PFSK-1 (cell line): ENCODE results near the gene ZNF613.

Experiments used
- POLR2AphosphoS5 ChIP-seq: IDR thresholded peaks from 2 replicates; pipeline ENCODE4 v1.6.1; 2012; ENCODE audit warnings: low read depth, mild to moderate bottlenecking, control low read depth, low read length, moderate library complexity
- SIN3A ChIP-seq: IDR thresholded peaks from 2 replicates; pipeline ENCODE4 v1.6.1; 2012; ENCODE audit warnings: mild to moderate bottlenecking, low read length, moderate library complexity, borderline replicate concordance; ENCODE audit not compliant: insufficient read depth
- TAF1 ChIP-seq: IDR thresholded peaks from 2 replicates; pipeline ENCODE4 v1.6.1; 2012; ENCODE audit warnings: low read length, control low read depth, borderline replicate concordance; ENCODE audit not compliant: insufficient read depth
- TF ChIP-seq, protein P1 (sequence below), 2 experiments: IDR thresholded peaks; 2 replicates each; pipeline versions ENCODE4 v1.6.1 to v1.8.0; 2011 to 2012; ENCODE audit warnings: low read depth in 2 of 2, low read length in 2 of 2, control low read depth in 1 of 2, inconsistent platforms in 1 of 2, mild to moderate bottlenecking in 1 of 2, moderate library complexity in 1 of 2; ENCODE audit not compliant: insufficient read depth in 1 of 2

DNA sequence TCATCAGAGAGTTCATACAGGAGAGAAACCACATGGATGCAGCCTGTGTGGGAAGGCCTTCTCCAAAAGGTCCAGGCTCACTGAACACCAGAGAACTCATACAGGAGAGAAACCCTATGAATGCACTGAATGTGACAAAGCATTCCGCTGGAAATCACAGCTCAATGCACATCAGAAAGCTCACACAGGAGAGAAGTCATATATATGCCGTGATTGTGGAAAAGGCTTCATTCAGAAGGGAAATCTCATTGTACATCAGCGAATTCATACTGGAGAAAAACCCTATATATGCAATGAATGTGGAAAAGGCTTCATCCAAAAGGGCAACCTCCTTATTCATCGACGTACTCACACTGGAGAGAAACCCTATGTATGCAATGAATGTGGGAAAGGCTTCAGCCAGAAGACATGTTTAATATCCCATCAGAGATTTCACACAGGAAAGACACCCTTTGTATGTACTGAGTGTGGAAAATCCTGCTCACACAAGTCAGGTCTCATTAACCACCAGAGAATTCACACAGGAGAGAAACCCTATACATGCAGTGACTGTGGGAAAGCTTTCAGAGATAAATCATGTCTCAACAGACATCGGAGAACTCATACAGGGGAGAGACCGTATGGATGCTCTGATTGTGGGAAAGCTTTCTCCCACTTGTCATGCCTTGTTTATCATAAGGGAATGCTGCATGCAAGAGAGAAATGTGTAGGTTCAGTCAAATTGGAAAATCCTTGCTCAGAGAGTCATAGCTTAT lies 17.7 kb downstream of the ZNF613 start:
- no peak for TF ChIP-seq POLR2AphosphoS5
- TF ChIP-seq TAF1: no peak
- TF ChIP-seq, protein P1, sequence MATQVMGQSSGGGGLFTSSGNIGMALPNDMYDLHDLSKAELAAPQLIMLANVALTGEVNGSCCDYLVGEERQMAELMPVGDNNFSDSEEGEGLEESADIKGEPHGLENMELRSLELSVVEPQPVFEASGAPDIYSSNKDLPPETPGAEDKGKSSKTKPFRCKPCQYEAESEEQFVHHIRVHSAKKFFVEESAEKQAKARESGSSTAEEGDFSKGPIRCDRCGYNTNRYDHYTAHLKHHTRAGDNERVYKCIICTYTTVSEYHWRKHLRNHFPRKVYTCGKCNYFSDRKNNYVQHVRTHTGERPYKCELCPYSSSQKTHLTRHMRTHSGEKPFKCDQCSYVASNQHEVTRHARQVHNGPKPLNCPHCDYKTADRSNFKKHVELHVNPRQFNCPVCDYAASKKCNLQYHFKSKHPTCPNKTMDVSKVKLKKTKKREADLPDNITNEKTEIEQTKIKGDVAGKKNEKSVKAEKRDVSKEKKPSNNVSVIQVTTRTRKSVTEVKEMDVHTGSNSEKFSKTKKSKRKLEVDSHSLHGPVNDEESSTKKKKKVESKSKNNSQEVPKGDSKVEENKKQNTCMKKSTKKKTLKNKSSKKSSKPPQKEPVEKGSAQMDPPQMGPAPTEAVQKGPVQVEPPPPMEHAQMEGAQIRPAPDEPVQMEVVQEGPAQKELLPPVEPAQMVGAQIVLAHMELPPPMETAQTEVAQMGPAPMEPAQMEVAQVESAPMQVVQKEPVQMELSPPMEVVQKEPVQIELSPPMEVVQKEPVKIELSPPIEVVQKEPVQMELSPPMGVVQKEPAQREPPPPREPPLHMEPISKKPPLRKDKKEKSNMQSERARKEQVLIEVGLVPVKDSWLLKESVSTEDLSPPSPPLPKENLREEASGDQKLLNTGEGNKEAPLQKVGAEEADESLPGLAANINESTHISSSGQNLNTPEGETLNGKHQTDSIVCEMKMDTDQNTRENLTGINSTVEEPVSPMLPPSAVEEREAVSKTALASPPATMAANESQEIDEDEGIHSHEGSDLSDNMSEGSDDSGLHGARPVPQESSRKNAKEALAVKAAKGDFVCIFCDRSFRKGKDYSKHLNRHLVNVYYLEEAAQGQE (IDR thresholded peaks at IDR 0.05; ENCODE audit: insufficient read depth in 1 of 2, low read depth in 2 of 2, low read length in 2 of 2): no peak
- no peak for TF ChIP-seq SIN3A
